RCC 7860 (cell line): ENCODE data around the gene OR2V2.
"Not testable (repeated sequence)": the region's sequence is repeated elsewhere in the genome, so short reads cannot be mapped to it uniquely, and the experiment has no call there.

Experiments
- DNase-seq: peaks from one replicate; pipeline ENCODE4 v3.0.0-alpha.2; 2015; ENCODE audit warnings: low spot score
- FAIRE-seq: peaks from 2 replicates; lab custom pipeline; 2012; peaks lifted over from hg19 to GRCh38; lab: Jason Lieb, UNC

Gene OR2V2

DNA sequence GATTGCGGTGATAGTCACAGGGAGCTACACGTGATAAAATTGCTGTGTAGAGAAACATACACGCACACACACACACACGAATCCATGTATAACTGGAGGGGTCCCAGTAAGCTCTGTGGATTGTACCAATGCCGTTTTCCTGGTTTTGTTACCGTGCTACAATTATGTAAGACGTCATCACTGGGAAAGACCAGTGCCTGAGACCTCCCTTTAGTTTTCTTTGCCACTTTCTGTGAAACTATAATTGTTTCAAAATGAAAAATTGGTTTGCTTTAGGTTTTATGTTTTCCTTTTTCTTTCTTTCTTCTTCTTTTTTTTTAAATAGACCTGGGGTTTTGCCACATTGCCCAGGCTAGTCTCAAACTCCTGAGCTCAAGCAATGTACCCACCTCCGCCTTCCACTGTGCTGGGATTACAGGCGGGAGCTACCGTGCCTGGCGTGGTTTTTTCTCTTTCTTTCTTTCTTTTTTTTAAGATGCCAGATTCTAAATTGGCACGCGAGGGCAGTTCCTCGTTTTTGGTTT, 21.3 kb downstream of the OR2V2 start:
- DNase-seq (no peak), FAIRE-seq (no peak)

DNA sequence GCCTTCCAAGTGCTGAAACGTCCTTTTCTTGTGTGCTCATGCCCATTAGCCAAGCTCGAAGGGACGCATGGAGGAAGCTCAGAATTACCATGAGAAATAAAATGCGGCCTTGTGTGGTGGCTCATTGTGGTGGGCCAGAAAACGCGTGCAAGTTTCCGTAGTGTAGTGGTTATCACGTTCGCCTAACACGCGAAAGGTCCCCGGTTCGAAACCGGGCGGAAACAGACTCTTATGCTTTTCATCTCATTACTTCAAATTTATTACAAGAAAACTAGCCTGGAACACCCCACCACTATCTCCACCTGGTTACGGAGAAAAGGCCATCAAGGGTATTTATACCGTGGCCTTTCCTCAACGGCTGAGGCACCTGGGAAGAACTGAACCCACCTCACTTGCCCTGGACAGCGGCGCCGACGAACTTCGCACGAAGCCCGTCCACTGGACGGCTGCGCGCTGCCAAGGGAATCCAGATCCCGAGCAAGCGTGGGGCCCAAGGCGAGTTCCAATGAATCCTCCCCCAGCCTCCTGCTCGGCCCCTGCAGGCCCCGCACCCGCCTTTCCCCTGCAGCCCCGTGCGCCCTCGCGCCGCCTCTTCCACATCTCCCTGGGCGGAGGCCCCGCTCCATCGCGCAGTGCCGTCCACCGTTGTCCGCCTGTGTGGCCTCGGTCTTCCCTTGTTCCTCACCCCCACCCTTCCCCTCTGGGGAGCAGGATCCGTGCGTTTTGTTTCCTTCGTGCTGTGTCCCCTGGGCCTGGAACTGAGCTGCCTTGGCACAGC, 22.3 kb downstream of the OR2V2 start:
- DNase-seq: peak; percentile 84
- peak; percentile 55 for FAIRE-seq

DNA sequence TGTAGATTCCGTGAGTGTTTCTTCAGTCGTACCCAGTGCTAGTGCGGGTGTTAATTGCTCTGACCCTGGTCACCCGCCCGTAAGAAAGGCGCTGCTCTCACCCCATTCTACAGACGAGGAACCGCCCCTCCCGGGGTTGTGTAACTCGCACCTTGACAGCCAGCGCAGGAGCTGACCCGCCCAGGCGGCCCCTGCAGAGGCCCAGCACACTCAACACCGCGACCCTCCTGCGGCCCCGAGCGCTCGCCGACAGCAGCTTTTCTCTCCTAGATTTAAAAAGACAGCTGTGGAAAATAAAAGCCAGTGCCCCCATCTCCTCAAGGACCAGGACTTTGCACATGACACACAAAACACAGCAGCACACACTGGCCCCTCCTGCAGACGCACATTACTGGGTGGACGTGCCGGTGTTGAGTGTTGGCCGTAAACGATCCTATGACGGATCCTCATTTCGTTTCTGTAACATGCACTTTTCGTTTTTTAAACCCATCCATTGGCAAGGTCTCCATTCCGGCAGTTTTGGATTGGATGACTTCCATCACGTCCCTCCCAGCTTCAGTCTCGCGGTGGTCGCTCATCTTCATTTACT, 22.9 kb downstream of the OR2V2 start:
- DNase-seq (no peak), FAIRE-seq (no peak)

DNA sequence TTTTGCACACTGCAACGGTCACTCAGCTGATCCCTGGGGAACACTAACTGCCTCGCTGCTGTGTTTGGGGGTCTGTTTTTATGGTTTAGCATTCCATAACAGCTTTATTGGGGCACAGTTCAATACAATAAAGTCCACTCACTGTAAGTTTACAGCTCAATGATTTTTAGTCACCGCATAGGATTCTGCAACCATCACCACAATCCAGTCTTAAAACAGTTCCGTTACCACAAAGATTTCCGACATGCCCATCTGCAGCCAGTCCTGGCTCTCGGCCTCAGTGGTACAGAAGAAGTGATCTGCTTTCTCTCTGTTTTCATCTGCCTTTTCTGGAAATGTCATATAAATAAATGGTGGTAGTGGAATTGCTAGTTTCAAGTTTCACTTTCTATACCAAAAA, 23.6 kb downstream of the OR2V2 start:
- FAIRE-seq (peak; percentile 90), DNase-seq (peak; percentile 72)

DNA sequence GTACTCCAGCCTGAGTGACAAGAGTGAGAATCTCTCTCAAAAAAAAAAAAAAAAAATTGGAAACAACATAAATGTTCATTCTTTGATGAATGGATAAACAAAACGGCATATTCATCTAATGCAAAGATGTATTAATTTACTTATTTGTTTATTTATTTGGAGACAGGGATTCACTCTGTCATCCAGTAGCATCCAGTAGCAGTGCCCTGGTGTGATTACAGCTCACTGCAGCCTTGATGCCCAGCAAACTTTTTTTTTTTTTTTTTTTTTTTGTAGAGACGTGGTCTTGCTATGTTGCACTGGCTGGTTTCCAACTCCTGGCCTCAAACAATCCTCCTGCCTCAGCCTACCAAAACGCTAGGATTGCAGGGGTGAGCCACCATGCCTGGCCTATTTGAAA, 24.4 kb downstream of the OR2V2 start:
- DNase-seq: no peak
- FAIRE-seq: no peak

DNA sequence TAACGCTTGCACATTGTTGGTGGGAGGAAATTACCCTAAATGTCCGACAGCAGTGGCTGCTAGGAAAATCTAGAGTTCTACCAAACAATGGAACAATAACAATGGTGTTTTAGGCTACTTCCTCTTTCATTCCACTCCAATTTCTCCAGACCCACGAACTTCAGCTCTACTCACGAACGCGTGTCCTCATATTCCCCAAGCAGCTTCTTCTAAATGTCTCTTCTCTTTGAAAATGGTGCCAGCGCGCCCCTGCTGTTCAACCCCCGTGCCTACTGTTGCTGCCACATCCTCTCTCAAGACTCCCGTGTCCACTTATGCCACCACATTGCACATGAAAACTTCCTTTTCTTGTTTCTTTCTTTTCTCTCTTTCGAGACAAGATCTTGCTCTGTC, 25.6 kb downstream of the OR2V2 start:
- DNase-seq: no peak
- FAIRE-seq: no peak

DNA sequence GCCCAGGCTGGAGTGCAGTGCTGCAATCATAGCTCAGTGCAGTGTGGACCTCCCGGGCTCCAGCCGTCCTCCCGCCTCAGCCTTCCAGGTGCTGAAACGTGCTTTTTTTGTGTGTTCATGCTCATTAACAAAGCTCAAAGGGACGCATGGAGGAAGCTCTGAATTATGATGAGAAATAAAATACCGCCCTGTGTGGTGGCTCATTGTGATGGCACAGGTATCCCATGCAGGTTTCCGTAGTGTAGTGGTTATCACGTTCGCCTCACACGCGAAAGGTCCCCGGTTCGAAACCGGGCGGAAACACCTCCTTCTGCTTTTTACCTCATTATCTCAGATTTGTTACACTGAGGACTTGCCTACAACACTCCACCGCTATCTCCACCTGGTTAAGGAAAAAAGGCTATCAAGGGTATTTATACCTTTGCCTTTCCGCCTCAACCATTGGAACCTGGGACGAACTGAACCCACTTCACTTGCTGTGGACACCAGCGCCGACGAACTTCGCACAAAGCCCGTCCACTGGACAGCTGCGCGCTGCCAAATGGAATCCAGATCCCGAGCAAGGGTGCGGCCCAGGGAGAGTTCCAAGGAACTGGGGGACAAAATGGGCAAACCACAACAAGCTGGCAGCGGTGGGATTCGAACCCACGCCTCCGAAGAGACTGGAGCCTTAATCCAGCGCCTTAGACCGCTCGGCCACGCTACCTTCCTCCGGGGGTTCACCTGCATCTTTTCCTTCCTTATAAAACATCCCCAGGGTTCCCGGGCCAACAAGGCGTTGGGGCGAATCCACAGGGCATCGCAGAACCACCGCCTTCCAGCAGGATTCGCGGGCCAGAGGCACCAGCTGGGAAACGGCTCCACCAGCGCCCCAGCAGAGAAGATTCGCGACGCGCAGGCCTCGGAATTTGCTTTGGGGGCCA, 26.3 kb downstream of the OR2V2 start:
- DNase-seq: peak; percentile 60
- FAIRE-seq: no peak

DNA sequence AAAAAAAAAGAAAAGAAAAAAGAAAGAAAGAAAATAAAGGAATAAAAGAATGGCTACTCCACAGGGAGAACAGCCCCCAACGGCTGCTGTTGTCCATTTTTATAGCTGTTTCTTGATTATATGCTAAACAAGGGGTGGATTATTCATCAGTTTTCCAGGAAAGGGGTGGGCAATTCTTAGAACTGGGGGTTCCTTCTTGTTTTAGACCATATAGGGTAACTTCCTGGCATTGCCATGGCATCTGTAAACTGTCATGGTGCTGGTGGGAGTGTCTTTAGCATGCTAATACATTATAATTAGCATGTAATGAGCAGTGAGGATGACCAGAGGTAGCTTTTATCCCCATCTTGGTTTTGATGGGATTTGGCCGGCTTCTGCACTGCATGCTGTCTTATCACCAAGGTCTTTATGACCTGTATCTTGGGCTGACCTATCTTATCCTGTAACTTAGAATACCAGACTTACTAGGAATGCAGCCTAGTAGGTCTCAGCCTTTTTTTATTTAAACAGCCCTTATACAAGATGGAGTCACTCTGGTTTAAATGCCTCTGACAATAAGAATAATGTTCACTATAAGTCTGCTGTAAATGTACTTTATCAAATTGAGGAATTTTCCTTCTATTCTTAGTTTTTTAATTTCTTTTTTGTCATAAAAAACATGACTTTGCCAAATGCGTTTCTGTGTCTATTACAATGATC, 29.0 kb downstream of the OR2V2 start:
- DNase-seq: no peak
- no peak for FAIRE-seq

DNA sequence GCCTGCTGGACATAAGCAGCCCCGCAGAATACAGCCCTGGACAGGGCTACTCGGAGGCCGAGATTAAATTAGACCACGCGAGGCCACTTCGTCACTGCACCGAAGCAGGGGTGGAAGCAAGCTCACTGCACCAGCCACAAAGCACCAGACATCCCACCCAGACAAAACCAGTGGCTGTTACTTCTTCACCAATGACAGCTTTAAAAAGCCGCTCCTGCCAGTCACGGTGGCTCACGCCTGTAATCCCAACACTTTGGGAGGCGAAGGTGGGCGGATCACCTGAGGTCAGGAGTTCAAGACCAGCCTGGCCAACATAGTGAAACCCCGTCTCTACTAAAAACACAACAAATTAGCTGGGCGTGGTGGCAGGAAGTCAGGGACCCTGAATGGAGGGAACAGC, 30.2 kb downstream of the OR2V2 start:
- DNase-seq, FAIRE-seq: not testable (repeated sequence)

DNA sequence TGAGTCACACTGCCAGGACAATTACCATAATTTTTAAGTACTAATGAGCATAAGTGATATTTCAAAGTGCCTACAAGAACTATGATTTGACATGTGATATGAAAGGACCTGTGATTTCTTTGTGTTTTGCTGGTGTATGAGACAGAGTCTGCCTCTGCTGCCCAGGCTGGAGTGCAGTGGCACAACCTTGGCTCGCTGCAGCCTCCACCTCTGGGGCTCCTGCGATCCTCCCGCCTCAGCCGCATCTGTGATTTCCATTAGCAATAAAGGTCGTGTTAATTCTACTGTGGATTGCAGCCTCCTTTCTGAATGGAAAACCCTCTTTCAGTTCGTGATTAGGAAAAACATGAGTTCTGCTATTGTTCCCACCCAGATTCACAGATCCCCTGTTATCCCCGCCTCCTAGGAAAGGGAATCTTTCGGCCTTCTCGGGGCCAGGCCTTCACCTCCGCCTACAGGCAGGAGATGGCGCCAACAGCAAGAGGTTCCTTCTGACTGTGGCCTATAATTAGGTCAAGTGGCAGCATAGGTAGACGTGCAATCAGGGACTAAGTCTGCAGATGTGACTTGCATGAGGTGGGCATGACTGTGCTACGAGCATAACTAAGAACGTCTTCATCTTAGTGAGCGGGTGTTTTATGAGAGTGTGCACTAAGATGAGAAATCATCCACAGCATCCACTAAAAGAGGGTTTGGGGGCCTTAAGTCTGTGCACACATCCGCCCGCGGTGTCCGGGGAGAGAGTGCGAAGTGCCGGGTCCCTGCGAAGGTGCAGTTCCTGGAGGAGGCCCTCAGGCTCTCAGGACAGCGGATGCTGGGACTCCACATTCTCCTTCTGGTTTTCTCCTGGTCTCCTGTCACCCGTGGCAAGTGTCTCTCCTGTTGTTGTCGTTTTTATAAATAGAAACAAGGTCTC, 34.5 kb downstream of the OR2V2 start:
- no peak for FAIRE-seq
- peak; percentile 59 for DNase-seq

DNA sequence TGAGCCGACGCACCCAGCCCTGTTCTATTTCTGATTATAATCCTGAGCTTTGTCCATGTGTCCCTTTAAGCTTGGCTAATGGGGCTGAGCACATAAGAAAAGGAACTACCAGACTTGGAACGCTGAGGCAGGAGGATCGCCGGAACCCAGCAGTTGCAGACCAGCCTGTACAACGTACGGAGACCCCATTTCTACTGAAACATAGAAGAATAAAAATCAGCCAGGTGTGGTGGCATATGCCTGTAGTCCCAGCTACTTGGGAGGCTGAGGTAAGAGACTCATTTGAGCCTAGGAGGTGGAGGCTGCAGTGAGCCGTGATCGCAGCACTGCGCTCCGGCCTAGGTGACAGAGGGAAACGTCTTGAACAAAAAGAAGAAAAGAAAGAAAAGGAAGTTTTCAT, 35.3 kb downstream of the OR2V2 start:
- FAIRE-seq (no peak), DNase-seq (no peak)

DNA sequence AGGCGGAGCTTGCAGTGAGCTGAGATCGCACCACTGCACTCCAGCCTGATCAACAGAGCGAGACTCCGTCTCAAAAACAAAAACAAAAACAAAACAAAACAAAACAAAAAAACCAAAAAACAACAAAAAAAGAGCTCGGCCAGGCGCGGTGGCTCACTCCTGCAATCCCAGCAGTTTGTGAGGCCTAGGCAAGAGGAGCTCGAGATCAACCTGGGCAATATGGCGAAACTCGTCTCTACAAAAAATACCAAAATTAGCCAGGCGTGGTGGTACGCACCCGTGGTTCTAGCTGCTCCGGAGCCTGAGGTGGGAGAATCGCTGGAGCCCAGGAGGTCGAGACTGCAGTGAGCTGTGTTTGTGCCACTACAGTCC, 37.4 kb downstream of the OR2V2 start:
- FAIRE-seq (no peak), DNase-seq (no peak)

DNA sequence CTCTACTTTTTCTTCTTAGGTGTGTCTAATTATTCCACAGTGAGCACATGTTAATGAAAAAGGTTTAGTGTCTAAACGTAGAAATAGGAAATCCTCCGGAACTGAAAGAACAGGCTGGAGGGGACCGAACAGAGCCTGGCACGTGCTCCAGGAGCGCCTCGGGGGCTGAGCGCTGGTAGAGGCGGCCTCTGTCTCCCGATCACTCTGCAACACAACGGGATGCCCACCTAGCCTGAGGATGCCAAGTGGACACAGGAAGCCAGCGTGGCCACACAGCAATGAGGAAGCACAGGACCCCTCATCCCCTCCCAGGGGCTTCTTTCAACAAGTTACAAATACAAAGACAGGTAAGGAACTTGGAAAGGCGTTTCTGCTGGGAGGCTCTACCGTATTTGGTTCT, 38.2 kb downstream of the OR2V2 start:
- DNase-seq (no peak), FAIRE-seq (no peak)

DNA sequence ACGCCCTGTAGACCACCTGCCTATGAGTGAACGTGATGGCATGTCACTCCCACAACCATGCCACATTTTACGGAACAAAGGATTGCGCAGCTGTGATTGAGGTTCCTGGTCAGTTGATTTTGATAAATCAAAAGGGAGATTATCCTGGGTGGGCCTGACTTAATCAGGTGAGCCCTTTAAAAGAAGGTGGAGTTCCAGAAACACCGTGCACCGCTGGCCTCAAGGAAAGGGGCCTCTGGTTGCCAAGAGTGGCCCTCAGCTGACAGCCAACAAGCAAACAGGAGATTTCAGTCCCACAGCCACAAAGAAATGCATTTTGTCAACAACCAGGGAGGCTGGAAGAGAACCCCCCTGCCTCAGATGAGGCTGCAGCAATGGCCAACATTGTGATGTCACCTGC, 38.6 kb downstream of the OR2V2 start:
- FAIRE-seq (no peak), DNase-seq (no peak)

DNA sequence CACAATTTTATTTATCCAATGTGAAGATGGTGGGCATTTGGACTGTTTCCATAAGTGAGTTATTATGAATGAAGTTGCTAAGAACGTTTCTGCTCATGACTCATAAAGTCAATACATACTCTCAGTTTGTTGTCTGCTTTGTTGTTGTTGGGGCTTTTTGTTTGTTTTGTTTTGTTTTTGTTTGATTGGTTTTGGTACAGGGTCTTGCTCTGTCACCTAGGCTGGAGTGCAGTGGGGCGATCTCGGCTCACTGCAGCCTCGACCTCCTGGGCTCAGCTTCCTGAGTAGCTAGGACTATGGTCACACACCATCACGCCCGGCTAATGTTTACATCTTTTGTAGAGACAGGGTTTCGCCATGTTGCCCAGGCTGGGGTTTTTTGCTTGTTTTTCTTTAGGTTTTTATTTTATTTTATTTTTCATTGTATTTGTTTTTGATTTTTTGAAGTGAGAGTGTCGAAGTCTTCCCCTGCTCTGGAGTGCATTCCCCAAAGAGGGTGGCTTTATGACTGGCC, 39.7 kb downstream of the OR2V2 start:
- FAIRE-seq (no peak), DNase-seq (peak; percentile 45)

DNA sequence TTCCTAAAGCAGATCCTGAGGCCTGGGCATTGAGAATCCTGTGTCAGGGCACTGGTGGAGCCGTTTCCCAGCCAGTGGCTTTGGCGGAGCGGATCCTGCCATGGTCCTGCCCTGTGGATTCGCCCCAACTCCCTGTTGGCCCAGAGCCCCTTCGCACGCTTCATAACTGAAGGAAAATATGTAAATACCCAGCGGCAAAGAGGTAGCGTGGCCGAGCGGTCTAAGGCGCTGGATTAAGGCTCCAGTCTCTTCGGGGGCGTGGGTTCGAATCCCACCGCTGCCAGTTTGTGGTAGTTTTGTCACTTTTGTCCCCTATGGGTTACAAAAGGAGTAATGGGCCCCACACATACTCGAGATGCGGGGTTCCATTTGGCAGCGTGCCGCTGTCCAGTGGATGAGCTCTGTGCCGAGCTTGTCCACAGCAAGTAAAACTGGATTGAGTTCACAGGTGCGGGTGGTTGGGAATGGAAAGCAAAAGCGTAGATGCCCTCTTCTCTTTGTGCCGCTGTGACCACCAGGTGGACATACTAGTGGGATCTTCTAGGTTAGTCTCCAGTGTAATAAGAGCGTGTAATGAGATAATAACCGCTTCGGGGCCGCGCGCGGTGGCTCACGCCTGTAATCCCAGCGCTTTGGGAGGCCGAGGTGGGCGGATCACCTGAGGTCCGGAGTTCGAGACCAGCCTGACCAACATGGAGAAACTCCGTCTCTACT, 40.3 kb downstream of the OR2V2 start:
- FAIRE-seq: no peak
- DNase-seq: peak; percentile 94

DNA sequence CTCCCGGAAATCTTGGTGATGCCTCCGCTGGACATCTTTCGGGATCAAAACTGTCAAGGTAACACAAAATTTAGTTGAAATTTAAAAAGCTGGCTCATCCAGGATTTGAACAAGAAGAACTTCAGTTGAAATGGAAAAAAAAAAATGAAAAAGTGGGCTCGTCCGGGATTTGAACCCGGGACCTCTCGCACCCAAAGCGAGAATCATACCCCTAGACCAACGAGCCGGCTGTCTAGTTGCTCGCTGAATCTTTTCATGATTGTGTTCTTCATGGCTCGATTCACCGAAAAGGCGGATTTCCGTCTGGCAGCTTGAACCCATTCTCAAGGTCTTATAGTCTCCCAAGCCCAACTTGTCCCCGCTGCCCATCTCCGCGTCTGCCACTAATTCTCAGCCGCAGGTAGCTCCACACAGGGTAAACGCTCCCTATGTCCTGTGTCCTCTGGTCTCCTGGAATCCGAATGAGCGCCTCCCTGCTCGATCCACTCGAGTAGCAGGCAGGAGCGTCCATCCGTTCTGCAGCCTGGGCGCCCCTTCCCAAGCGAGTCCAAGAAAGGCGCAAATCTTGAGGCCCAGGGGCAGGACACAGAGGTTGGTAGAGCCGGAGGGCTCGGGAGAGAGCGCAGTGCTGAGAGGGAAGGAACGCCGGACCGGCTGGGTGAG, 41.4 kb downstream of the OR2V2 start:
- FAIRE-seq: peak; percentile 22

DNA sequence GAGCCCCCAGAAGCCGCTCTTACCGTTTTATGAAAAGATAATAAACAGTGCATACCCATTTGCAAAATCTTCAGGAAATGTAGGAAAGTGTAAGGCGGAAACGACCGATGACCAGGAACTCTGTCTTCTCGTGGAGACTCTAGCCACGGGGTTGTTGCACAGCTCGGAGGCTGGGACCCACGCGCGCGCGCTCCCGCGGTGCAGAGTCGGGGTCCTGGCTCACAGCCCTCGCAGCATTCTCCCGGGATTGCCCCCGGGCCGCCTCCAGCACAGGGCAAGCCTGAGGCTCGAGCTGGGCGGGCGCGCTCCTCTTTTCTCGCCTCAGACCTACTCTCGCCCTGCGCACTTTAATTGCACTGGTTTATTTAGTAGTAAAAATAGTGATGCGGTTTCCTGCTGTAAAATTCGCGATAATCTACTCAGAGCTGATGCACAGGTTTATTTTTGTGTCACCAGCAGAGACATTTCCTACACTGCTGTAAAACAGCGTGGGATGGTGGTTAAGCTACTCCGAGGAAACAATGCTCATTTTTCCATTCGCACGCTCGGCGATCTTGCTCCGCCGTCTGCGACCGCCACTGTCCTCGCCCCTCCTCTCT, 42.1 kb downstream of the OR2V2 start:
- FAIRE-seq (no peak), DNase-seq (no peak)

More for the DNA sequence above, 41.4 kb downstream of the OR2V2 start:
- peak; percentile 84 for DNase-seq
